HCT116 (cell line): Measurements from ENCODE around the gene TMEM150C. TPM values are rescaled to one million over a fixed set of nuclear protein-coding genes. Genes with fewer than 3 reads are reported as not detected.

ENCODE experiments used
- ATAC-seq: fragments of 200-7000 bp; cut with Tn5 transposase; 2 replicates; pipeline ENCODE4 v1.9.1; 2020; ENCODE audit warnings: mild to moderate bottlenecking, moderate library complexity
- BruUV-seq: library from RNA; stranded (reverse); fragments of 400-500 nt; replicated peaks from 2 replicates; lab custom pipeline; 2021; lab: Mats Ljungman, UMichigan
- CTCF ChIA-PET: fragments of 300-600 bp; sonication (Branson Sonifier 250); formaldehyde crosslinking; loops from one replicate; lab custom pipeline; 2021; ENCODE audit warnings: antibody characterized with exemption; lab: Charles Lee
- POLR2A ChIA-PET: fragments of 300-600, 350-600 bp; sonication (Branson Sonifier 250); formaldehyde crosslinking; loops from one replicate; lab custom pipeline; 2021; ENCODE audit warnings: antibody characterized with exemption; lab: Charles Lee
- RAD21 ChIA-PET, 2 experiments: fragments of 300-600 bp; sonication (Branson Sonifier 250); formaldehyde crosslinking; loops; one replicate each; lab custom pipeline; 2023; ENCODE audit warnings: low total read pairs in 2 of 2; ENCODE audit not compliant: uncharacterized antibody in 2 of 2, unreplicated experiment in 2 of 2, low non-redundant PET in 1 of 2; lab: Charles Lee
- DNase-seq: peaks from one replicate; pipeline ENCODE4 v3.0.0-alpha.2; 2010; ENCODE audit warnings: low read depth, low spot score
- H2AFZ ChIP-seq: fragments of 200-600 bp; shearing (Covaris generic), sonication (generic); 2 replicates; pipeline ENCODE4 v1.6.1; 2017; ENCODE audit warnings: low read depth, mixed run types, mixed read lengths, antibody characterized with exemption, low read length; ENCODE audit not compliant: poor library complexity, severe bottlenecking
- H3K27ac ChIP-seq: 2 replicates; pipeline ENCODE4 v1.5.1; 2012; ENCODE audit warnings: low read depth, low read length
- H3K27me3 ChIP-seq: fragments of 200-600 bp; sonication (generic); 2 replicates; pipeline ENCODE4 v1.6.1; 2016; ENCODE audit warnings: mixed run types, low read length, mixed read lengths; ENCODE audit not compliant: insufficient read depth
- H3K36me3 ChIP-seq, 2 experiments: fragments of 200-500 bp in 1 of 2; fragments of 200-600 bp in 1 of 2; sonication (Bioruptor generic) in 1 of 2; sonication (generic) in 1 of 2; 2 replicates each; pipeline versions ENCODE4 v1.5.1 to v1.6.1; 2014 to 2016; ENCODE audit warnings: low read length in 2 of 2, inconsistent platforms in 1 of 2, mixed read lengths in 1 of 2, mixed run types in 1 of 2; ENCODE audit not compliant: insufficient read depth in 2 of 2, control insufficient read depth in 1 of 2
- H3K4me1 ChIP-seq, 2 experiments: fragments of 200-600 bp in 1 of 2; sonication (generic) in 1 of 2; 2 replicates each; pipeline versions ENCODE4 v1.5.1 to v1.6.1; 2012 to 2017; ENCODE audit warnings: low read length in 2 of 2, inconsistent platforms in 1 of 2, mild to moderate bottlenecking in 1 of 2, mixed read lengths in 1 of 2, mixed run types in 1 of 2, moderate library complexity in 1 of 2; ENCODE audit not compliant: insufficient read depth in 2 of 2, control insufficient read depth in 1 of 2
- H3K4me2 ChIP-seq: fragments of 200-600 bp; sonication (generic); 2 replicates; pipeline ENCODE4 v1.6.1; 2017; ENCODE audit warnings: mixed run types, low read length, mixed read lengths
- H3K4me3 ChIP-seq, 2 experiments: fragments of 200-600 bp in 1 of 2; sonication (generic) in 1 of 2; replicated peaks in 1 of 2; 2 replicates each; pipeline ENCODE4 v1.5.1; 2011 to 2016; ENCODE audit warnings: low read length in 2 of 2, control low read depth in 1 of 2, low read depth in 1 of 2, mild to moderate bottlenecking in 1 of 2, mixed read lengths in 1 of 2, mixed run types in 1 of 2
- H3K79me2 ChIP-seq: fragments of 200-600 bp; sonication (generic); 2 replicates; pipeline ENCODE4 v1.6.1; 2017; ENCODE audit warnings: mild to moderate bottlenecking, mixed run types, low read length, moderate library complexity, mixed read lengths; ENCODE audit not compliant: insufficient read depth
- H3K9ac ChIP-seq: fragments of 200-600 bp; sonication (generic); 2 replicates; pipeline ENCODE4 v1.6.1; 2016; ENCODE audit warnings: low read length, mixed read lengths
- H3K9me2 ChIP-seq: fragments of 200-600 bp; sonication (generic), shearing (Covaris generic); 2 replicates; pipeline ENCODE4 v1.6.1; 2017; ENCODE audit warnings: mixed run types, mild to moderate bottlenecking, moderate library complexity; ENCODE audit not compliant: insufficient read depth
- H3K9me3 ChIP-seq, 2 experiments: fragments of 200-500 bp in 1 of 2; fragments of 200-600 bp in 1 of 2; sonication (Bioruptor generic) in 1 of 2; sonication (generic) in 1 of 2; 2 replicates each; pipeline ENCODE4 v1.6.1; 2014 to 2017; ENCODE audit warnings: low read length in 2 of 2, mixed read lengths in 2 of 2, inconsistent platforms in 1 of 2, low read depth in 1 of 2, mild to moderate bottlenecking in 1 of 2, mixed run types in 1 of 2, moderate library complexity in 1 of 2; ENCODE audit not compliant: control insufficient read depth in 1 of 2, insufficient read depth in 1 of 2
- H4K20me1 ChIP-seq: fragments of 200-600 bp; sonication (generic), shearing (Covaris generic); 2 replicates; pipeline ENCODE4 v1.6.1; 2017; ENCODE audit warnings: mixed run types, mild to moderate bottlenecking, moderate library complexity; ENCODE audit not compliant: insufficient read depth
- EGR1 ChIP-seq: IDR thresholded peaks from 2 replicates; pipeline ENCODE4 v1.6.1; 2012; ENCODE audit warnings: low read depth
- EZH2phosphoT487 ChIP-seq: fragments of 200-600 bp; IDR thresholded peaks from 2 replicates; pipeline ENCODE4 v1.6.1; 2018; ENCODE audit warnings: antibody characterized with exemption, borderline replicate concordance
- FOSL1 ChIP-seq: IDR thresholded peaks from 2 replicates; pipeline ENCODE4 v1.6.1; 2012; ENCODE audit warnings: low read depth
- RAD21 ChIP-seq: IDR thresholded peaks from 2 replicates; pipeline ENCODE4 v1.6.1; 2012; ENCODE audit warnings: low read depth, mild to moderate bottlenecking
- SIN3A ChIP-seq: IDR thresholded peaks from 2 replicates; pipeline ENCODE4 v1.6.1; 2012; ENCODE audit warnings: low read depth
- SP1 ChIP-seq: IDR thresholded peaks from 2 replicates; pipeline ENCODE4 v1.6.1; 2012; ENCODE audit warnings: low read depth
- SRF ChIP-seq: IDR thresholded peaks from 2 replicates; pipeline ENCODE4 v1.6.1; 2012; ENCODE audit warnings: low read depth
- TCF7L2 ChIP-seq: IDR thresholded peaks from 2 replicates; pipeline ENCODE4 v1.7.0; 2011; ENCODE audit warnings: borderline replicate concordance, inconsistent platforms; ENCODE audit not compliant: insufficient read depth, insufficient read length; ENCODE audit errors: extremely low read depth
- intact Hi-C: fragments of 100-400 bp; cut with micrococcal nuclease; formaldehyde crosslinking; loops from 2 replicates; pipeline ENCODE4 v1.10.0; 2022
- total RNA-seq: library from RNA; stranded (reverse); gene quantifications from one replicate; pipeline ENCODE4 v1.2.1, GENCODE V29; 2021; ENCODE audit not compliant: unreplicated experiment
- TF ChIP-seq, protein P1 (sequence below): IDR thresholded peaks from 2 replicates; pipeline ENCODE4 v1.6.1; 2012
- TF ChIP-seq, protein P2 (sequence below): IDR thresholded peaks from 2 replicates; pipeline ENCODE4 v1.6.1; 2012
- TF ChIP-seq, protein P3 (sequence below), 3 experiments: fragments of 200-600 bp in 1 of 3; sonication (generic) in 1 of 3; IDR thresholded peaks in 2 of 3; conservative IDR thresholded peaks in 1 of 3; 2 replicates each; pipeline ENCODE4 v1.5.1; 2012 to 2017; ENCODE audit warnings: low read depth in 2 of 3, low read length in 2 of 3, antibody characterized with exemption in 1 of 3, borderline replicate concordance in 1 of 3, control low read depth in 1 of 3, mild to moderate bottlenecking in 1 of 3, mixed read lengths in 1 of 3, mixed run types in 1 of 3, moderate library complexity in 1 of 3; ENCODE audit not compliant: insufficient read depth in 1 of 3

Gene TMEM150C
- total RNA-seq, 1 experiment from 2014 or later: 1.2 TPM

DNA sequence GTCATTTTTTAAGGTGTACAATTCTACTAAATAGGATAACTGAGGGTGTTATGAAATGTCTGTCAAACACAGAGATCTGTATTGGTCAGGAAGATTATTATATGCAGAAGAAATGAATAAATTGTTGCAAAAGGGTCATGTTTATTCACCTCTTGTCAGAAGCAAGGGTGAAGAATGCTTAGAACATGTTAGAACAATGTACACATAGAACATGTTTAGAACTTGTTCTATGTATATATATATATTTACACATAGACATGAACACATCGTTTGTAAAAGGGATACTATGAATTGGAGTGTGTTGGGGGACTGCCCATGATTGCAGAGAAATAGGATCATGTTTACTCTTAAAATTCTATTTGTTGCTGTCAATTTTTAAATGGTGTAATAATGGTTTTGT, 28.0 kb upstream of the TMEM150C start:
- Histone ChIP-seq H4K20me1 (no peaks in the 10 kb centered on the region), H3K9me3 (no peaks in the 10 kb centered on the region), H3K36me3 (no peaks in the 10 kb centered on the region), H2AFZ (no peak overlapping the region), H3K4me1 (no peaks in the 10 kb centered on the region), H3K27me3 (peaks cover 38% of the 10 kb centered on the region), H3K79me2 (no peaks in the 10 kb centered on the region), H3K4me3 (no peak overlapping the region), H3K27ac (no peak overlapping the region), H3K9me2 (no peaks in the 10 kb centered on the region), H3K4me2 (no peak overlapping the region), H3K9ac (no peak overlapping the region)
- intact Hi-C loops: no loop called here
- DNase-seq: no peak
- RAD21 ChIA-PET: no interaction called here
- BruUV-seq: no TSS peak
- TF ChIP-seq TCF7L2 (no peak), EZH2phosphoT487 (no peak), EGR1 (no peak), SRF (no peak), SIN3A (no peak), SP1 (no peak), FOSL1 (no peak), RAD21 (no peak)
- TF ChIP-seq, protein P1, sequence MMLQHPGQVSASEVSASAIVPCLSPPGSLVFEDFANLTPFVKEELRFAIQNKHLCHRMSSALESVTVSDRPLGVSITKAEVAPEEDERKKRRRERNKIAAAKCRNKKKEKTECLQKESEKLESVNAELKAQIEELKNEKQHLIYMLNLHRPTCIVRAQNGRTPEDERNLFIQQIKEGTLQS: no peak
- TF ChIP-seq, protein P2, sequence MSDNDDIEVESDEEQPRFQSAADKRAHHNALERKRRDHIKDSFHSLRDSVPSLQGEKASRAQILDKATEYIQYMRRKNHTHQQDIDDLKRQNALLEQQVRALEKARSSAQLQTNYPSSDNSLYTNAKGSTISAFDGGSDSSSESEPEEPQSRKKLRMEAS: no peak
- TF ChIP-seq, protein P3, sequence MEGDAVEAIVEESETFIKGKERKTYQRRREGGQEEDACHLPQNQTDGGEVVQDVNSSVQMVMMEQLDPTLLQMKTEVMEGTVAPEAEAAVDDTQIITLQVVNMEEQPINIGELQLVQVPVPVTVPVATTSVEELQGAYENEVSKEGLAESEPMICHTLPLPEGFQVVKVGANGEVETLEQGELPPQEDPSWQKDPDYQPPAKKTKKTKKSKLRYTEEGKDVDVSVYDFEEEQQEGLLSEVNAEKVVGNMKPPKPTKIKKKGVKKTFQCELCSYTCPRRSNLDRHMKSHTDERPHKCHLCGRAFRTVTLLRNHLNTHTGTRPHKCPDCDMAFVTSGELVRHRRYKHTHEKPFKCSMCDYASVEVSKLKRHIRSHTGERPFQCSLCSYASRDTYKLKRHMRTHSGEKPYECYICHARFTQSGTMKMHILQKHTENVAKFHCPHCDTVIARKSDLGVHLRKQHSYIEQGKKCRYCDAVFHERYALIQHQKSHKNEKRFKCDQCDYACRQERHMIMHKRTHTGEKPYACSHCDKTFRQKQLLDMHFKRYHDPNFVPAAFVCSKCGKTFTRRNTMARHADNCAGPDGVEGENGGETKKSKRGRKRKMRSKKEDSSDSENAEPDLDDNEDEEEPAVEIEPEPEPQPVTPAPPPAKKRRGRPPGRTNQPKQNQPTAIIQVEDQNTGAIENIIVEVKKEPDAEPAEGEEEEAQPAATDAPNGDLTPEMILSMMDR (IDR thresholded peaks at IDR 0.05 in 2 of 3, conservative IDR thresholded peaks at IDR 0.05 in 1 of 3; ENCODE audit: borderline replicate concordance in 1 of 3, insufficient read depth in 1 of 3, low read depth in 2 of 3, low read length in 2 of 3): no peak
- ATAC-seq: no peak
- POLR2A ChIA-PET: no interaction called here
- CTCF ChIA-PET: no interaction called here
